HEK293 (cell line): ENCODE measurements around the gene NFIX.

ENCODE experiments used
- CTCF ChIA-PET: fragments of 350-600 bp; formaldehyde crosslinking; extraction: SDS; loops from one replicate; lab custom pipeline; 2021; ENCODE audit warnings: antibody characterized with exemption; lab: Yijun Ruan, JAX
- POLR2A ChIA-PET: fragments of 300-600 bp; formaldehyde crosslinking; extraction: SDS; loops from one replicate; lab custom pipeline; 2020; ENCODE audit warnings: antibody characterized with exemption, inconsistent platforms; lab: Yijun Ruan, JAX
- H3K27ac ChIP-seq: fragments of 200-500 bp; sonication (Bioruptor generic); 2 replicates; pipeline ENCODE4 v1.5.1; 2014; ENCODE audit warnings: low read depth, low read length, control low read depth, inconsistent platforms; ENCODE audit errors: extremely low read depth
- H3K36me3 ChIP-seq, 2 experiments: fragments of 200-500 bp in 1 of 2; sonication (Bioruptor generic) in 1 of 2; 1 replicate in 1 of 2; 2 replicates in 1 of 2; pipeline ENCODE4 v1.5.1; 2014 to 2017; ENCODE audit warnings: inconsistent platforms in 2 of 2, low read length in 2 of 2; ENCODE audit not compliant: control insufficient read depth in 2 of 2, insufficient read depth in 1 of 2
- H3K4me1 ChIP-seq: fragments of 200-500 bp; sonication (Bioruptor generic); 2 replicates; pipeline ENCODE4 v1.5.1; 2014; ENCODE audit warnings: mild to moderate bottlenecking, low read length, inconsistent platforms; ENCODE audit not compliant: control insufficient read depth, insufficient read depth
- H3K4me3 ChIP-seq: 2 replicates; pipeline ENCODE4 v1.5.1; 2011; ENCODE audit warnings: low read depth, mild to moderate bottlenecking, control low read depth, low read length, moderate library complexity
- H3K9me3 ChIP-seq: fragments of 200-500 bp; sonication (Bioruptor generic); 2 replicates; pipeline ENCODE4 v1.5.1; 2014; ENCODE audit warnings: low read depth, low read length, inconsistent platforms; ENCODE audit not compliant: control insufficient read depth, insufficient read depth
- EGR2 ChIP-seq: fragments of 450-650 bp; formaldehyde crosslinking; IDR thresholded peaks from 2 replicates; pipeline ENCODE4 v1.5.1; 2016; ENCODE audit warnings: low read depth, missing biosample characterization, missing genetic modification characterization
- PRDM2 ChIP-seq: fragments of 450-650 bp; formaldehyde crosslinking; IDR thresholded peaks from 2 replicates; pipeline ENCODE4 v1.5.1; 2016; ENCODE audit warnings: missing biosample characterization, missing genetic modification characterization, borderline replicate concordance
- ZBTB44 ChIP-seq: fragments of 450-650 bp; IDR thresholded peaks from 2 replicates; pipeline ENCODE4 v1.5.1; 2018; ENCODE audit warnings: missing biosample characterization, mild to moderate bottlenecking, missing genetic modification characterization
- ZBTB48 ChIP-seq: fragments of 450-650 bp; formaldehyde crosslinking; IDR thresholded peaks from 2 replicates; pipeline ENCODE4 v1.5.1; 2016; ENCODE audit warnings: missing biosample characterization, missing genetic modification characterization
- ZBTB49 ChIP-seq: fragments of 450-650 bp; formaldehyde crosslinking; IDR thresholded peaks from 2 replicates; pipeline ENCODE4 v1.5.1; 2016; ENCODE audit warnings: missing biosample characterization, missing genetic modification characterization, low read depth
- ZFHX2 ChIP-seq: fragments of 450-650 bp; formaldehyde crosslinking; conservative IDR thresholded peaks from 2 replicates; pipeline ENCODE4 v1.5.1; 2016; ENCODE audit warnings: missing biosample characterization, missing genetic modification characterization
- ZNF10 ChIP-seq: fragments of 450-650 bp; formaldehyde crosslinking; IDR thresholded peaks from 2 replicates; pipeline ENCODE4 v1.5.1; 2017; ENCODE audit warnings: missing biosample characterization, missing genetic modification characterization
- ZNF146 ChIP-seq: fragments of 450-650 bp; formaldehyde crosslinking; IDR thresholded peaks from 2 replicates; pipeline ENCODE4 v1.5.1; 2016; ENCODE audit warnings: missing biosample characterization, missing genetic modification characterization
- ZNF24 ChIP-seq: fragments of 450-650 bp; formaldehyde crosslinking; IDR thresholded peaks from 2 replicates; pipeline ENCODE4 v1.5.1; 2016; ENCODE audit warnings: missing biosample characterization, missing genetic modification characterization
- ZNF341 ChIP-seq: fragments of 450-650 bp; formaldehyde crosslinking; IDR thresholded peaks from 2 replicates; pipeline ENCODE4; 2016; ENCODE audit warnings: low read depth, missing biosample characterization, missing genetic modification characterization
- ZNF366 ChIP-seq: fragments of 450-650 bp; formaldehyde crosslinking; conservative IDR thresholded peaks from 2 replicates; pipeline ENCODE4 v1.5.1; 2016; ENCODE audit warnings: missing biosample characterization, missing genetic modification characterization
- ZNF391 ChIP-seq: fragments of 450-650 bp; formaldehyde crosslinking; IDR thresholded peaks from 2 replicates; pipeline ENCODE4 v1.5.1; 2016; ENCODE audit warnings: low read depth, missing biosample characterization, missing genetic modification characterization, borderline replicate concordance
- ZNF571 ChIP-seq: fragments of 450-650 bp; formaldehyde crosslinking; IDR thresholded peaks from 2 replicates; pipeline ENCODE4 v1.5.0; 2017; ENCODE audit warnings: missing biosample characterization, missing genetic modification characterization
- ZNF600 ChIP-seq: fragments of 450-650 bp; formaldehyde crosslinking; IDR thresholded peaks from 2 replicates; pipeline ENCODE4 v1.5.1; 2016; ENCODE audit warnings: missing biosample characterization, missing genetic modification characterization
- ZNF610 ChIP-seq: fragments of 450-650 bp; formaldehyde crosslinking; IDR thresholded peaks from 2 replicates; pipeline ENCODE4 v1.5.1; 2016; ENCODE audit warnings: missing biosample characterization, missing genetic modification characterization, borderline replicate concordance
- ZNF701 ChIP-seq: fragments of 450-650 bp; formaldehyde crosslinking; IDR thresholded peaks from 2 replicates; pipeline ENCODE4 v1.5.1; 2016; ENCODE audit warnings: missing biosample characterization, missing genetic modification characterization
- ZNF76 ChIP-seq: fragments of 450-650 bp; formaldehyde crosslinking; IDR thresholded peaks from 2 replicates; pipeline ENCODE4; 2016; ENCODE audit warnings: low read depth, missing biosample characterization, missing genetic modification characterization, borderline replicate concordance
- ZSCAN4 ChIP-seq: fragments of 450-650 bp; formaldehyde crosslinking; IDR thresholded peaks from 2 replicates; pipeline ENCODE4 v1.5.1; 2017; ENCODE audit warnings: missing biosample characterization, missing genetic modification characterization
- ZXDB ChIP-seq: fragments of 450-650 bp; formaldehyde crosslinking; IDR thresholded peaks from 2 replicates; pipeline ENCODE4 v1.5.1; 2016; ENCODE audit warnings: missing biosample characterization, missing genetic modification characterization
- TF ChIP-seq, protein P1 (sequence below): fragments of 450-650 bp; formaldehyde crosslinking; IDR thresholded peaks from 2 replicates; pipeline ENCODE4 v1.5.1; 2016; ENCODE audit warnings: missing biosample characterization, missing genetic modification characterization
- TF ChIP-seq, protein P2 (sequence below): fragments of 450-650 bp; formaldehyde crosslinking; IDR thresholded peaks from 2 replicates; pipeline ENCODE4 v1.5.1; 2017; ENCODE audit warnings: missing biosample characterization, mild to moderate bottlenecking, missing genetic modification characterization, moderate library complexity

The NFIX gene

DNA sequence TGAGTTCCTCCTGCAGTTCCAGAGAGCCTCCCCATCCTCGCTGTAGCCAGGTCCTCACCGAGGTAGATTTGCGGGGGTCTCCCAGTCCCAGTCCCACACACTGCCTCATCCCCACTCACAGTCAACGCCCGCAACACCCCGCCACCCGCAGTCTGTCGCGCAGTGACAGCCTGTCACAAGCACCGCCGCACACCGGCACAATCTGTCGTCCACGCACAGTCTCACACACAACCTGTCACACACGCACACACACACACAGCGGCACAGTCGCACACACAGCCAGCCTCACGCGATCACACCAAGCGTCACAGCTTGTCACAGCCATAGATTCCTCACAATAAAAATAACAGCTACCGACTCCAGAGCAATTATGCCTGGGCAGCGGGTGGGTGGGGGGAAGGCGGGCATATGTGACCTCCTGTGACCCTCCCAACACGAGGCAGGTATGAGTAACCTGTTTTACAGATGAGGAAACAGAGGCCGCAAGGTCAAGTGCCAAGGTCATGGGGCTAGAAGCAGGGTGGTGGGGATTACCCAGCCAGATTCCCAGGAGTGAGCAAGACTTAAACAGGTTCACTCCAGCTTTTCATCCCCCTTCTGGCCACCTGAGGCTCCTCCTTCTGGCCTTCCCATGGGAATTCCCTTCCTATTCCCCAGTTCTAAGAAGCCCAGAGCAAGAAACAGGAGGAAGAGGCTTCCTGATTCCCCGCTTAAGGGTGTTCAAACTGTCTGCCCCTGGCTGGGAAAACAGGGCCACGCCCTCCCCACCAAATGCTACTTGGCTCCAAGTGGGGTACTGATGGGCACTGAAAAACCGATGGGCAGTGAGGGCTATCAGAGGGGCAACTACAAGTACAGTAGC lies 13.9 kb downstream of the NFIX start:
- Histone ChIP-seq H3K4me3 (no peak overlapping the region), H3K27ac (no peak overlapping the region), H3K36me3 (no peaks in the 10 kb centered on the region), H3K9me3 (no peaks in the 10 kb centered on the region), H3K4me1 (no peaks in the 10 kb centered on the region)
- CTCF ChIA-PET, result interaction anchor here (0.8 to 8.5 kb wide), 3 partner anchors 22 to 59 kb away, joined by 3 to 56 read pairs (median 4); no protein-coding TSS in a partner anchor
- POLR2A ChIA-PET, result no interaction called here
- no peak for TF ChIP-seq ZNF146 (tag by site-specific recombination)
- peak; percentile 40; the same call in 1 of the 2 replicates for TF ChIP-seq ZFHX2 (tag by site-specific recombination)
- TF ChIP-seq ZXDB, result no peak
- TF ChIP-seq, protein P1, sequence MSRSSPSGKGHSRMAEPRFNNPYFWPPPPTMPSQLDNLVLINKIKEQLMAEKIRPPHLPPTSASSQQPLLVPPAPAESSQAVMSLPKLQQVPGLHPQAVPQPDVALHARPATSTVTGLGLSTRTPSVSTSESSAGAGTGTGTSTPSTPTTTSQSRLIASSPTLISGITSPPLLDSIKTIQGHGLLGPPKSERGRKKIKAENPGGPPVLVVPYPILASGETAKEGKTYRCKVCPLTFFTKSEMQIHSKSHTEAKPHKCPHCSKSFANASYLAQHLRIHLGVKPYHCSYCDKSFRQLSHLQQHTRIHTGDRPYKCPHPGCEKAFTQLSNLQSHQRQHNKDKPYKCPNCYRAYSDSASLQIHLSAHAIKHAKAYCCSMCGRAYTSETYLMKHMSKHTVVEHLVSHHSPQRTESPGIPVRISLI (tag by site-specific recombination), result no peak
- TF ChIP-seq ZNF391 (tag by site-specific recombination), result no peak
- no peak for TF ChIP-seq ZNF10 (tag by site-specific recombination)
- peak; percentile 60; the same call in 1 of the 2 replicates for TF ChIP-seq ZSCAN4 (tag by site-specific recombination)
- TF ChIP-seq ZBTB49, result no peak
- no peak for TF ChIP-seq ZBTB48 (tag by site-specific recombination)
- TF ChIP-seq ZNF341 (tag by site-specific recombination), result 0 out of 2 replicates have a peak, but pooled peaks have one; percentile 17
- TF ChIP-seq ZBTB44 (tag by site-specific recombination), result no peak
- no peak for TF ChIP-seq ZNF76 (tag by site-specific recombination)
- no peak for TF ChIP-seq ZNF366 (tag by site-specific recombination)
- TF ChIP-seq EGR2 (tag by site-specific recombination), result 0 out of 2 replicates have a peak, but pooled peaks have one; percentile 28
- TF ChIP-seq, protein P2, sequence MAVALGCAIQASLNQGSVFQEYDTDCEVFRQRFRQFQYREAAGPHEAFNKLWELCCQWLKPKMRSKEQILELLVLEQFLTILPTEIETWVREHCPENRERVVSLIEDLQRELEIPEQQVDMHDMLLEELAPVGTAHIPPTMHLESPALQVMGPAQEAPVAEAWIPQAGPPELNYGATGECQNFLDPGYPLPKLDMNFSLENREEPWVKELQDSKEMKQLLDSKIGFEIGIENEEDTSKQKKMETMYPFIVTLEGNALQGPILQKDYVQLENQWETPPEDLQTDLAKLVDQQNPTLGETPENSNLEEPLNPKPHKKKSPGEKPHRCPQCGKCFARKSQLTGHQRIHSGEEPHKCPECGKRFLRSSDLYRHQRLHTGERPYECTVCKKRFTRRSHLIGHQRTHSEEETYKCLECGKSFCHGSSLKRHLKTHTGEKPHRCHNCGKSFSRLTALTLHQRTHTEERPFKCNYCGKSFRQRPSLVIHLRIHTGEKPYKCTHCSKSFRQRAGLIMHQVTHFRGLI (tag by site-specific recombination), result no peak
- no peak for TF ChIP-seq ZNF701 (tag by site-specific recombination)
- TF ChIP-seq ZNF600 (tag by site-specific recombination), result 0 out of 2 replicates have a peak, but pooled peaks have one; percentile 17
- TF ChIP-seq PRDM2 (tag by site-specific recombination), result no peak
- no peak for TF ChIP-seq ZNF571
- TF ChIP-seq ZNF24 (tag by site-specific recombination), result no peak
- no peak for TF ChIP-seq ZNF610 (tag by site-specific recombination)
